ENCODE measurements around the gene BICD1.
"Not testable (repeated sequence)": the region's sequence is repeated elsewhere in the genome, so short reads cannot be mapped to it uniquely, and the experiment has no call there.

The BICD1 gene

GRCh38 chr12:32106517-32107358 is at the start of gene BICD1:
BICD1 (plus strand) TSS chr12:32106847; CDS start chr12:32107332, 485 bp downstream.
- DNase-seq, result peak; percentile 93

GRCh38 chr12:32061033-32061432 is 45.6 kb upstream of the BICD1 start:
- no peak for DNase-seq

GRCh38 chr12:32062881-32063280 is 43.8 kb upstream of the BICD1 start:
- DNase-seq, result peak; percentile 18

GRCh38 chr12:32063796-32064195 is 42.9 kb upstream of the BICD1 start:
- no peak for DNase-seq

- no peak for DNase-seq
These were observed 40.4 kb upstream of the BICD1 start for GRCh38 chr12:32066206-32066605.

- DNase-seq, result no peak
These were observed 37.6 kb upstream of the BICD1 start for GRCh38 chr12:32069071-32069470.

- no peak for DNase-seq
These were observed 36.9 kb upstream of the BICD1 start for GRCh38 chr12:32069731-32070130.

GRCh38 chr12:32070370-32070769 is 36.3 kb upstream of the BICD1 start:
- DNase-seq, result no peak

- DNase-seq, result no peak
These were observed 34.5 kb upstream of the BICD1 start for GRCh38 chr12:32072102-32072501.

- no peak for DNase-seq
These were observed 32.2 kb upstream of the BICD1 start for GRCh38 chr12:32074432-32074831.

- DNase-seq, result no peak
These were observed 29.7 kb upstream of the BICD1 start for GRCh38 chr12:32076941-32077340.

GRCh38 chr12:32080435-32080834 is 26.2 kb upstream of the BICD1 start:
- no peak for DNase-seq

- DNase-seq, result no peak
These were observed 23.2 kb upstream of the BICD1 start for GRCh38 chr12:32083489-32083888.

- no peak for DNase-seq
These were observed 22.5 kb upstream of the BICD1 start for GRCh38 chr12:32084017-32084688.

- no peak for DNase-seq
These were observed 21.9 kb upstream of the BICD1 start for GRCh38 chr12:32084753-32085152.

- DNase-seq, result no peak
These were observed 19.3 kb upstream of the BICD1 start for GRCh38 chr12:32087306-32087705.

GRCh38 chr12:32089156-32089555 is 17.5 kb upstream of the BICD1 start:
- DNase-seq, result no peak

GRCh38 chr12:32089586-32089985 is 17.1 kb upstream of the BICD1 start:
- DNase-seq, result no peak

GRCh38 chr12:32091696-32092095 is 15.0 kb upstream of the BICD1 start:
- DNase-seq, result no peak

- no peak for DNase-seq
These were observed 8.5 kb upstream of the BICD1 start for GRCh38 chr12:32098112-32098511.

GRCh38 chr12:32099275-32099674 is 7.4 kb upstream of the BICD1 start:
- DNase-seq, result not testable (repeated sequence)

- no peak for DNase-seq
These were observed 6.3 kb upstream of the BICD1 start for GRCh38 chr12:32100361-32100760.

GRCh38 chr12:32100888-32101287 is 5.8 kb upstream of the BICD1 start:
- no peak for DNase-seq

GRCh38 chr12:32102234-32102633 is 4.4 kb upstream of the BICD1 start:
- no peak for DNase-seq
